NCI-H128 (cell line): Measurements from ENCODE around the gene VWA1.
A peak's percentile ranks its signal among the peaks of the same experiment; 100 is the strongest.
"Not testable (repeated sequence)": the region's sequence is repeated elsewhere in the genome, so short reads cannot be mapped to it uniquely, and the experiment has no call there.

ENCODE experiments used
- DNase-seq: peaks from one replicate; lab custom pipeline; 2025; ENCODE audit not compliant: unreplicated experiment; lab: John Stamatoyannopoulos, UW

Gene VWA1

GRCh38 chr1:1402901-1403392, 32.5 kb upstream of the VWA1 start:
- DNase-seq: not testable (repeated sequence)

- no peak for DNase-seq
Measured at GRCh38 chr1:1403653-1404052, 31.8 kb upstream of the VWA1 start.

- no peak for DNase-seq
Measured at GRCh38 chr1:1406101-1406820, 29.2 kb upstream of the VWA1 start.

- DNase-seq: peak; percentile 93
Measured at GRCh38 chr1:1406821-1407635, 28.5 kb upstream of the VWA1 start, which contains the start of gene MRPL20. Gene MRPL20, minus strand, starts transcription at chr1:1407293. Its CDS starts 76 bp downstream, at chr1:1407217.

- no peak for DNase-seq
Measured at GRCh38 chr1:1407636-1408318, 27.7 kb upstream of the VWA1 start.

- DNase-seq: not testable (repeated sequence)
Measured at GRCh38 chr1:1410238-1410637, 25.3 kb upstream of the VWA1 start.

GRCh38 chr1:1411626-1412025, 23.9 kb upstream of the VWA1 start:
- no peak for DNase-seq

- DNase-seq: not testable (repeated sequence)
Measured at GRCh38 chr1:1412311-1412902, 23.1 kb upstream of the VWA1 start.

GRCh38 chr1:1415751-1416150, 19.7 kb upstream of the VWA1 start:
- DNase-seq: no peak

GRCh38 chr1:1417396-1417795, 18.1 kb upstream of the VWA1 start:
- DNase-seq: not testable (repeated sequence)

- not testable (repeated sequence) for DNase-seq
Measured at GRCh38 chr1:1417825-1418463, 17.5 kb upstream of the VWA1 start.

- DNase-seq: no peak
Measured at GRCh38 chr1:1418464-1419362, 16.8 kb upstream of the VWA1 start.

- no peak for DNase-seq
Measured at GRCh38 chr1:1419363-1419812, 16.1 kb upstream of the VWA1 start.

GRCh38 chr1:1419813-1420653, 15.5 kb upstream of the VWA1 start:
- DNase-seq: no peak

GRCh38 chr1:1420654-1421141, 14.8 kb upstream of the VWA1 start:
- DNase-seq: no peak

- no peak for DNase-seq
Measured at GRCh38 chr1:1421147-1421906, 14.2 kb upstream of the VWA1 start, which contains the start of gene ANKRD65. Gene ANKRD65, minus strand, starts transcription at chr1:1421276. Its CDS starts 271 bp downstream, at chr1:1421005.

- DNase-seq: no peak
Measured at GRCh38 chr1:1421907-1422464, 13.5 kb upstream of the VWA1 start.
